ENCODE measurements around the gene TCEA3. TPM values are rescaled to one million over a fixed set of nuclear protein-coding genes. Genes with fewer than 3 reads are reported as not detected.

The TCEA3 gene
- 3.4 and 3.7 TPM in 2 replicates for total RNA-seq
- 0.75 and 1.5 TPM in 2 replicates for polyA plus RNA-seq
- polyA plus RNA-seq (2011; cell fraction: cytosol; rRNA removed) = 1.7 and 2.2 TPM in 2 replicates
- polyA plus RNA-seq (2011; cell fraction: nucleus; rRNA removed) = 2.5 and 3.0 TPM in 2 replicates
- polyA plus RNA-seq (2012) = 2.7 and 4.1 TPM in 2 replicates
- polyA minus RNA-seq = 0.62 and 1.6 TPM in 2 replicates
- 1.8 TPM for polyA minus RNA-seq (2011; cell fraction: cytosol; rRNA and poly(A)+ RNA removed)
- 0.87 and 0.96 TPM in 2 replicates for polyA minus RNA-seq (2011; cell fraction: nucleus; rRNA and poly(A)+ RNA removed)
- Bru-seq, nascent RNA = percentile 27 among the genes with signal in this experiment
- percentile 33 among the genes with signal in this experiment for BruChase-seq, experiment 1, labeled RNA remaining after a 6-hour chase
- percentile 30 among the genes with signal in this experiment for BruChase-seq, experiment 2, labeled RNA remaining after a 2-hour chase
- long read RNA-seq, transcript TCEA3-203 (11 exons, 1,559 nt) = major isoform, 7 of 8 reads
- long read RNA-seq, partial matches to known transcripts = 0 of 8 reads
- long read RNA-seq, other reads (novel, unspliced or antisense) = 1 of 8 reads

- dilution Hi-C loops (cut with MboI; ENCODE audit: extremely low pct_ligation_motif_present, low sequenced_read_pairs) = no loop called here
- TF ChIP-seq, protein P1, sequence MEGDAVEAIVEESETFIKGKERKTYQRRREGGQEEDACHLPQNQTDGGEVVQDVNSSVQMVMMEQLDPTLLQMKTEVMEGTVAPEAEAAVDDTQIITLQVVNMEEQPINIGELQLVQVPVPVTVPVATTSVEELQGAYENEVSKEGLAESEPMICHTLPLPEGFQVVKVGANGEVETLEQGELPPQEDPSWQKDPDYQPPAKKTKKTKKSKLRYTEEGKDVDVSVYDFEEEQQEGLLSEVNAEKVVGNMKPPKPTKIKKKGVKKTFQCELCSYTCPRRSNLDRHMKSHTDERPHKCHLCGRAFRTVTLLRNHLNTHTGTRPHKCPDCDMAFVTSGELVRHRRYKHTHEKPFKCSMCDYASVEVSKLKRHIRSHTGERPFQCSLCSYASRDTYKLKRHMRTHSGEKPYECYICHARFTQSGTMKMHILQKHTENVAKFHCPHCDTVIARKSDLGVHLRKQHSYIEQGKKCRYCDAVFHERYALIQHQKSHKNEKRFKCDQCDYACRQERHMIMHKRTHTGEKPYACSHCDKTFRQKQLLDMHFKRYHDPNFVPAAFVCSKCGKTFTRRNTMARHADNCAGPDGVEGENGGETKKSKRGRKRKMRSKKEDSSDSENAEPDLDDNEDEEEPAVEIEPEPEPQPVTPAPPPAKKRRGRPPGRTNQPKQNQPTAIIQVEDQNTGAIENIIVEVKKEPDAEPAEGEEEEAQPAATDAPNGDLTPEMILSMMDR (IDR thresholded peaks at IDR 0.05; ENCODE audit: extremely low read depth in 1 of 2, insufficient read depth in 1 of 2, low read depth in 1 of 2, low read length in 2 of 2) = no peak
- peak; percentile 82 for TF ChIP-seq EZH2 (IDR thresholded peaks at IDR 0.05; ENCODE audit: borderline replicate concordance, low read depth, low read length, severe bottlenecking)
- FAIRE-seq (no peak), DNase-seq (ENCODE audit: low read depth, low spot score) (no peak)
- no peak within 1 kb of the TSS for H3K27ac ChIP-seq (ENCODE audit: insufficient read depth, low read depth, low read length)
- BruUV-seq (replicated peaks) = no TSS peak
- ChIA-PET CTCF (interaction anchor here (0.7 to 2.0 kb wide), 4 partner anchors 9 to 72 kb away, joined by 3 to 8 read pairs (median 4); no protein-coding TSS in a partner anchor), POLR2A (interaction anchor here (0.5 to 1.1 kb wide), 3 partner anchors 10 to 60 kb away, joined by 3 to 7 read pairs (median 4); no protein-coding TSS in a partner anchor)
- H3K9ac ChIP-seq (replicated peaks; ENCODE audit: extremely low read depth, insufficient read depth, low read length) = no peak within 1 kb of the TSS
- peak within 1 kb of the TSS; percentile 68 for H2AFZ ChIP-seq (ENCODE audit: low read depth, low read length)
- H3K79me2 ChIP-seq (ENCODE audit: control insufficient read depth, insufficient read depth, low read length) = no peaks in the 10 kb centered on the region
- no peaks in the 10 kb centered on the region for H3K36me3 ChIP-seq (ENCODE audit: control insufficient read depth in 2 of 2, extremely low read depth in 1 of 2, insufficient read depth in 2 of 2, low read length in 2 of 2)
- no peaks in the 10 kb centered on the region for H3K9me3 ChIP-seq (replicated peaks; ENCODE audit: control insufficient read depth, insufficient read depth, low read length)
- no peaks in the 10 kb centered on the region for H3K9me1 ChIP-seq (replicated peaks; ENCODE audit: control insufficient read depth, extremely low read depth, insufficient read depth, low read length)
- H3K4me1 ChIP-seq (ENCODE audit: control insufficient read depth, extremely low read depth, insufficient read depth, low read length) = peaks cover 12% of the 10 kb centered on the region
- no peaks in the 10 kb centered on the region for H4K20me1 ChIP-seq (replicated peaks; ENCODE audit: control insufficient read depth, extremely low read depth, insufficient read depth, low read length)
- H3K27me3 ChIP-seq (ENCODE audit: control insufficient read depth in 2 of 2, insufficient read depth in 2 of 2, low read length in 2 of 2) = peaks cover 0 to 10% of the 10 kb centered on the region in 2 experiments
- peak within 1 kb of the TSS; percentile 20 for H3K4me2 ChIP-seq (ENCODE audit: insufficient read depth, low read length)
- intact Hi-C loops (cut with micrococcal nuclease) = no loop called here
- H3K4me3 ChIP-seq (replicated peaks in 1 of 3; ENCODE audit: insufficient read depth in 1 of 3, low read depth in 1 of 3, low read length in 3 of 3) = peak within 1 kb of the TSS in 2 of 3 experiments; percentile 30 to 33
Measured at GRCh38 chr1:23424293-23425192, at the start of gene TCEA3. TCEA3 (minus strand) TSS chr1:23424748; CDS start chr1:23424633, 115 bp downstream.
